SK-N-SH (cell line): Measurements from ENCODE around the gene FCN3. TPM values are rescaled to one million over a fixed set of nuclear protein-coding genes. Genes with fewer than 3 reads are reported as not detected.

ENCODE experiments used
- CTCF ChIA-PET: fragments of 300-600, 350-600 bp; formaldehyde crosslinking; extraction: SDS; loops from one replicate; lab custom pipeline; 2021; lab: Yijun Ruan, JAX
- POLR2A ChIA-PET: fragments of 350-600 bp; sonication (Branson Sonifier 250); formaldehyde crosslinking; extraction: SDS; loops from one replicate; lab custom pipeline; 2020; ENCODE audit warnings: antibody characterized with exemption, inconsistent platforms; lab: Yijun Ruan, JAX
- DNase-seq: peaks from one replicate; pipeline ENCODE4 v3.0.0; 2012
- H2AFZ ChIP-seq: fragments of 200-600 bp; sonication (generic); 2 replicates; pipeline ENCODE4 v1.8.1; 2016; ENCODE audit warnings: antibody characterized with exemption, mild to moderate bottlenecking, low read depth
- H3F3A ChIP-seq: fragments of 200-600 bp; sonication (generic); replicated peaks from 2 replicates; pipeline ENCODE3; 2016; ENCODE audit warnings: antibody characterized with exemption, mild to moderate bottlenecking; ENCODE audit not compliant: insufficient read depth
- H3K27ac ChIP-seq, 2 experiments: fragments of 200-500 bp in 1 of 2; fragments of 200-600 bp in 1 of 2; sonication (Bioruptor generic) in 1 of 2; sonication (generic), shearing (Covaris generic) in 1 of 2; 2 replicates each; pipeline versions ENCODE4 v1.5.1 to v1.6.1; 2014 to 2016; ENCODE audit warnings: low read depth in 2 of 2, inconsistent platforms in 1 of 2, low read length in 1 of 2, mild to moderate bottlenecking in 1 of 2, mixed read lengths in 1 of 2
- H3K27me3 ChIP-seq: fragments of 200-600 bp; sonication (generic), shearing (Covaris generic); 2 replicates; pipeline ENCODE4 v1.6.1; 2016; ENCODE audit warnings: mixed run types; ENCODE audit not compliant: insufficient read depth
- H3K36me3 ChIP-seq, 2 experiments: fragments of 200-500 bp in 1 of 2; fragments of 200-600 bp in 1 of 2; sonication (Bioruptor generic) in 1 of 2; sonication (generic) in 1 of 2; replicated peaks in 1 of 2; 2 replicates each; pipeline versions ENCODE3 to v1.5.1; 2014 to 2016; ENCODE audit warnings: low read length in 1 of 2, mild to moderate bottlenecking in 1 of 2; ENCODE audit not compliant: insufficient read depth in 2 of 2, control insufficient read depth in 1 of 2
- H3K4me1 ChIP-seq, 2 experiments: fragments of 200-500 bp in 1 of 2; fragments of 200-600 bp in 1 of 2; sonication (Bioruptor generic) in 1 of 2; sonication (generic), shearing (Covaris generic) in 1 of 2; 2 replicates each; pipeline versions ENCODE4 v1.5.1 to v1.6.1; 2014 to 2016; ENCODE audit warnings: low read depth in 1 of 2, low read length in 1 of 2, mixed run types in 1 of 2; ENCODE audit not compliant: insufficient read depth in 2 of 2, control insufficient read depth in 1 of 2
- H3K4me2 ChIP-seq: fragments of 200-600 bp; sonication (generic), shearing (Covaris generic); 2 replicates; pipeline ENCODE4 v1.6.1; 2017; ENCODE audit warnings: mixed run types
- H3K4me3 ChIP-seq, 2 experiments: fragments of 200-500 bp in 1 of 2; fragments of 200-600 bp in 1 of 2; sonication (Bioruptor generic) in 1 of 2; sonication (generic), shearing (Covaris generic) in 1 of 2; 2 replicates each; pipeline versions ENCODE4 v1.5.1 to v1.8.1; 2014 to 2016; ENCODE audit warnings: low read depth in 2 of 2, inconsistent platforms in 1 of 2, low read length in 1 of 2, mild to moderate bottlenecking in 1 of 2, mixed read lengths in 1 of 2, moderate library complexity in 1 of 2
- H3K79me2 ChIP-seq: fragments of 200-600 bp; sonication (generic); 2 replicates; pipeline ENCODE4 v1.8.1; 2017; ENCODE audit warnings: mild to moderate bottlenecking; ENCODE audit not compliant: insufficient read depth
- H3K9ac ChIP-seq: fragments of 200-600 bp; sonication (generic); 2 replicates; pipeline ENCODE4 v1.6.1; 2017; ENCODE audit warnings: mixed run types
- H3K9me2 ChIP-seq: fragments of 200-600 bp; sonication (generic); 2 replicates; pipeline ENCODE4 v1.6.1; 2017; ENCODE audit warnings: mixed run types
- H3K9me3 ChIP-seq: fragments of 200-600 bp; sonication (generic); 2 replicates; pipeline ENCODE4 v1.6.1; 2017; ENCODE audit warnings: mixed run types, mild to moderate bottlenecking, moderate library complexity
- H4K20me1 ChIP-seq: fragments of 200-600 bp; sonication (generic); 2 replicates; pipeline ENCODE4 v1.6.1; 2017; ENCODE audit warnings: mild to moderate bottlenecking, mixed run types; ENCODE audit not compliant: insufficient read depth
- FOSL2 ChIP-seq: IDR thresholded peaks from 2 replicates; pipeline ENCODE4 v1.4.0; 2012; ENCODE audit warnings: low read depth, mild to moderate bottlenecking, moderate library complexity, borderline replicate concordance
- FOXJ3 ChIP-seq: sonication (generic); formaldehyde crosslinking; IDR thresholded peaks from 2 replicates; pipeline ENCODE4 v1.5.1; 2020; ENCODE audit warnings: mild to moderate bottlenecking, missing genetic modification reagents
- FOXM1 ChIP-seq: IDR thresholded peaks from 2 replicates; pipeline ENCODE4 v1.4.0; 2012; ENCODE audit warnings: low read depth, mild to moderate bottlenecking
- GATA2 ChIP-seq: sonication (generic); formaldehyde crosslinking; IDR thresholded peaks from 2 replicates; pipeline ENCODE4 v1.5.0; 2020; ENCODE audit warnings: mild to moderate bottlenecking, missing genetic modification reagents
- IRF3 ChIP-seq: fragments of 150-350 bp; IDR thresholded peaks from 2 replicates; pipeline ENCODE4 v1.6.1; 2016; ENCODE audit warnings: mild to moderate bottlenecking, low read depth, low read length
- MXI1 ChIP-seq: IDR thresholded peaks from 2 replicates; pipeline ENCODE4 v1.6.1; 2012; ENCODE audit warnings: mild to moderate bottlenecking, low read depth, low read length, improper control_type of control experiment
- NFIC ChIP-seq: IDR thresholded peaks from 2 replicates; pipeline ENCODE4 v1.4.0; 2012; ENCODE audit warnings: borderline replicate concordance
- NRF1 ChIP-seq: IDR thresholded peaks from 2 replicates; pipeline ENCODE4 v1.6.1; 2012; ENCODE audit warnings: low read depth, mild to moderate bottlenecking, low read length
- POLR2AphosphoS5 ChIP-seq: IDR thresholded peaks from 2 replicates; pipeline ENCODE4 v1.6.1; 2012; ENCODE audit warnings: low read depth, low read length
- RAD21 ChIP-seq: IDR thresholded peaks from 2 replicates; pipeline ENCODE4 v1.6.1; 2012; ENCODE audit warnings: mild to moderate bottlenecking, low read length
- RCOR1 ChIP-seq: fragments of 150-350 bp; IDR thresholded peaks from 2 replicates; pipeline ENCODE4 v1.6.1; 2017; ENCODE audit warnings: antibody characterized with exemption, low read length
- SMC3 ChIP-seq: IDR thresholded peaks from 2 replicates; pipeline ENCODE4 v1.6.1; 2012; ENCODE audit warnings: low read depth, low read length, improper control_type of control experiment
- TCF12 ChIP-seq: IDR thresholded peaks from 2 replicates; pipeline ENCODE4 v1.4.0; 2012
- TEAD4 ChIP-seq: IDR thresholded peaks from 2 replicates; pipeline ENCODE4 v1.4.0; 2012; ENCODE audit warnings: mild to moderate bottlenecking, borderline replicate concordance; ENCODE audit not compliant: insufficient read depth
- YY1 ChIP-seq: IDR thresholded peaks from 2 replicates; pipeline ENCODE4 v1.4.0; 2012; ENCODE audit warnings: low read depth, mild to moderate bottlenecking
- ZBTB33 ChIP-seq: IDR thresholded peaks from 2 replicates; pipeline ENCODE4 v1.4.0; 2012; ENCODE audit warnings: low read depth, borderline replicate concordance
- WGBS: methylation state at CpG from one replicate; pipeline ENCODE4 v1.1.6; 2017; ENCODE audit warnings: low lambda C conversion rate; 5-methylcytosine and 5-hydroxymethylcytosine counted together
- polyA plus RNA-seq, 3 experiments: library from polyadenylated mRNA; depleted of rRNA; stranded (reverse); fragments of >200 nt; gene quantifications; 2 replicates each; pipeline ENCODE4 v1.2.3, GENCODE V29; 2012
- TF ChIP-seq, protein P1 (sequence below): IDR thresholded peaks from 2 replicates; pipeline ENCODE4 v1.4.0; 2012; ENCODE audit warnings: low read depth
- TF ChIP-seq, protein P2 (sequence below): IDR thresholded peaks from 2 replicates; pipeline ENCODE4 v1.4.0; 2012; ENCODE audit warnings: low read depth, borderline replicate concordance
- TF ChIP-seq, protein P3 (sequence below): fragments of 150-350 bp; IDR thresholded peaks from 2 replicates; pipeline ENCODE4 v1.6.1; 2017; ENCODE audit warnings: antibody characterized with exemption, low read length, low read depth, borderline replicate concordance

Gene FCN3
- polyA plus RNA-seq, 1 of the 3 experiments (the other 2 are of a cell fraction), result not detected

- TF ChIP-seq MXI1 (no peak), FOXM1 (no peak), SMC3 (no peak), NRF1 (no peak), RAD21 (no peak), IRF3 (no peak), TEAD4 (no peak), FOXJ3 (CRISPR knock-in tag) (no peak), POLR2AphosphoS5 (no peak), GATA2 (CRISPR knock-in tag) (no peak), RCOR1 (no peak), ZBTB33 (no peak), YY1 (no peak), NFIC (no peak), FOSL2 (no peak), TCF12 (no peak)
- TF ChIP-seq, protein P1, sequence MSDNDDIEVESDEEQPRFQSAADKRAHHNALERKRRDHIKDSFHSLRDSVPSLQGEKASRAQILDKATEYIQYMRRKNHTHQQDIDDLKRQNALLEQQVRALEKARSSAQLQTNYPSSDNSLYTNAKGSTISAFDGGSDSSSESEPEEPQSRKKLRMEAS, result no peak
- TF ChIP-seq, protein P2, sequence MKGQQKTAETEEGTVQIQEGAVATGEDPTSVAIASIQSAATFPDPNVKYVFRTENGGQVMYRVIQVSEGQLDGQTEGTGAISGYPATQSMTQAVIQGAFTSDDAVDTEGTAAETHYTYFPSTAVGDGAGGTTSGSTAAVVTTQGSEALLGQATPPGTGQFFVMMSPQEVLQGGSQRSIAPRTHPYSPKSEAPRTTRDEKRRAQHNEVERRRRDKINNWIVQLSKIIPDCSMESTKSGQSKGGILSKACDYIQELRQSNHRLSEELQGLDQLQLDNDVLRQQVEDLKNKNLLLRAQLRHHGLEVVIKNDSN, result no peak
- TF ChIP-seq, protein P3, sequence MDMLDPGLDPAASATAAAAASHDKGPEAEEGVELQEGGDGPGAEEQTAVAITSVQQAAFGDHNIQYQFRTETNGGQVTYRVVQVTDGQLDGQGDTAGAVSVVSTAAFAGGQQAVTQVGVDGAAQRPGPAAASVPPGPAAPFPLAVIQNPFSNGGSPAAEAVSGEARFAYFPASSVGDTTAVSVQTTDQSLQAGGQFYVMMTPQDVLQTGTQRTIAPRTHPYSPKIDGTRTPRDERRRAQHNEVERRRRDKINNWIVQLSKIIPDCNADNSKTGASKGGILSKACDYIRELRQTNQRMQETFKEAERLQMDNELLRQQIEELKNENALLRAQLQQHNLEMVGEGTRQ, result no peak
- WGBS, result 96% methylated on average over 9 of the region's 13 CpGs
- Histone ChIP-seq H3K79me2 (no peaks in the 10 kb centered on the region), H2AFZ (no peak overlapping the region), H3K36me3 (peaks cover 4 to 10% of the 10 kb centered on the region in 2 experiments), H3K27ac (no peak overlapping the region), H3K4me1 (peaks cover 0 to 5% of the 10 kb centered on the region in 2 experiments; a peak in 1 of 4 replicates), H3K9me2 (no peaks in the 10 kb centered on the region), H3K27me3 (no peaks in the 10 kb centered on the region), H3K9me3 (no peaks in the 10 kb centered on the region), H3K4me3 (no peak overlapping the region), H3K4me2 (no peak overlapping the region), H4K20me1 (no peaks in the 10 kb centered on the region), H3K9ac (no peak overlapping the region), H3F3A (no peaks in the 10 kb centered on the region)
- ChIA-PET POLR2A (interaction anchor here (1.6 kb wide), 1 partner anchor 9 kb away, joined by 3 read pairs; no protein-coding TSS in a partner anchor), CTCF (interaction anchor here (0.9 to 12.3 kb wide), 12 partner anchors 10 to 259 kb away, joined by 3 to 219 read pairs (median 26); partner anchors contain the start of genes CD164L2, MAP3K6 and SYTL1)
- no peak for DNase-seq
Observed at GRCh38 chr1:27356277-27356618, 18.4 kb downstream of the FCN3 start.
